ENCODE results near the gene IVNS1ABP.
"Not testable (repeated sequence)": the region's sequence is repeated elsewhere in the genome, so short reads cannot be mapped to it uniquely, and the experiment has no call there.

The IVNS1ABP gene

GRCh38 chr1:185291159-185291558 is 25.9 kb downstream of the IVNS1ABP start:
- DNase-seq = no peak

GRCh38 chr1:185289880-185290279 is 27.2 kb downstream of the IVNS1ABP start:
- no peak for DNase-seq

- no peak for DNase-seq
Measured at GRCh38 chr1:185288435-185288834, 28.6 kb downstream of the IVNS1ABP start.

- no peak for DNase-seq
Measured at GRCh38 chr1:185287451-185287850, 29.6 kb downstream of the IVNS1ABP start.

- no peak for DNase-seq
Measured at GRCh38 chr1:185284533-185285276, 32.3 kb downstream of the IVNS1ABP start.

GRCh38 chr1:185284116-185284515 is 32.9 kb downstream of the IVNS1ABP start:
- no peak for DNase-seq

- DNase-seq = no peak
Measured at GRCh38 chr1:185281245-185281644, 35.8 kb downstream of the IVNS1ABP start.

GRCh38 chr1:185280589-185280988 is 36.5 kb downstream of the IVNS1ABP start:
- DNase-seq = no peak

GRCh38 chr1:185279571-185279970 is 37.5 kb downstream of the IVNS1ABP start:
- DNase-seq = no peak

GRCh38 chr1:185271921-185272320 is 45.1 kb downstream of the IVNS1ABP start:
- no peak for DNase-seq

GRCh38 chr1:185268352-185268751 is 48.7 kb downstream of the IVNS1ABP start:
- DNase-seq = no peak

GRCh38 chr1:185267701-185268100 is 49.3 kb downstream of the IVNS1ABP start:
- no peak for DNase-seq

GRCh38 chr1:185267301-185267700 is 49.7 kb downstream of the IVNS1ABP start:
- no peak for DNase-seq

GRCh38 chr1:185265314-185265713 is 51.7 kb downstream of the IVNS1ABP start:
- DNase-seq = no peak

- no peak for DNase-seq
Measured at GRCh38 chr1:185263780-185264179, 53.3 kb downstream of the IVNS1ABP start.

- no peak for DNase-seq
Measured at GRCh38 chr1:185263292-185263691, 53.8 kb downstream of the IVNS1ABP start.

GRCh38 chr1:185262151-185262550 is 54.9 kb downstream of the IVNS1ABP start:
- no peak for DNase-seq

- DNase-seq = no peak
Measured at GRCh38 chr1:185260611-185261010, 56.4 kb downstream of the IVNS1ABP start.

- no peak for DNase-seq
Measured at GRCh38 chr1:185258676-185259075, 58.4 kb downstream of the IVNS1ABP start.

GRCh38 chr1:185257950-185258208 is 59.2 kb downstream of the IVNS1ABP start:
- no peak for DNase-seq

- not testable (repeated sequence) for DNase-seq
Measured at GRCh38 chr1:185257116-185257949, 59.7 kb downstream of the IVNS1ABP start.

GRCh38 chr1:185255595-185255994 is 61.4 kb downstream of the IVNS1ABP start:
- DNase-seq = not testable (repeated sequence)

GRCh38 chr1:185252404-185252803 is 64.6 kb downstream of the IVNS1ABP start:
- DNase-seq = not testable (repeated sequence)

GRCh38 chr1:185251928-185252327 is 65.1 kb downstream of the IVNS1ABP start:
- not testable (repeated sequence) for DNase-seq
